Keratinocyte (primary cell): ENCODE results near the gene PXDN. TPM values are rescaled to one million over a fixed set of nuclear protein-coding genes. Genes with fewer than 3 reads are reported as not detected.

Experiments
- DNase-seq: peaks from one replicate; pipeline ENCODE4 v3.0.0-alpha.2; 2011; ENCODE audit warnings: low read depth, missing footprints, low spot score
- FAIRE-seq: peaks from 2 replicates; lab custom pipeline; 2011; peaks lifted over from hg19 to GRCh38; lab: Jason Lieb, UNC
- H2AFZ ChIP-seq: 2 replicates; pipeline ENCODE4 v1.6.0; 2012; ENCODE audit warnings: low read length, control low read depth, inconsistent platforms; ENCODE audit not compliant: control insufficient read depth
- H3K27ac ChIP-seq: 2 replicates; pipeline ENCODE4 v1.5.1; 2011; ENCODE audit warnings: low read length; ENCODE audit not compliant: control insufficient read depth, insufficient read depth
- H3K27me3 ChIP-seq: 3 replicates; pipeline ENCODE4 v1.6.0; 2011; ENCODE audit warnings: low read length; ENCODE audit not compliant: control insufficient read depth, insufficient read depth; ENCODE audit errors: extremely low read depth
- H3K36me3 ChIP-seq, 2 experiments: 2 replicates in 1 of 2; 3 replicates in 1 of 2; pipeline ENCODE4 v1.5.1; 2011; ENCODE audit warnings: low read length in 2 of 2, mild to moderate bottlenecking in 1 of 2; ENCODE audit not compliant: control insufficient read depth in 2 of 2, insufficient read depth in 2 of 2; ENCODE audit errors: extremely low read depth in 1 of 2
- H3K4me1 ChIP-seq: 3 replicates; pipeline ENCODE4 v1.5.1; 2011; ENCODE audit warnings: low read length; ENCODE audit not compliant: control insufficient read depth, insufficient read depth; ENCODE audit errors: extremely low read depth
- H3K4me2 ChIP-seq: 3 replicates; pipeline ENCODE4 v1.6.0; 2011; ENCODE audit warnings: low read depth, low read length; ENCODE audit not compliant: control insufficient read depth, insufficient read depth; ENCODE audit errors: extremely low read depth
- H3K4me3 ChIP-seq, 3 experiments: fragments of 200-600 bp in 1 of 3; sonication (generic) in 1 of 3; 2 replicates in 2 of 3; 3 replicates in 1 of 3; pipeline ENCODE4 v1.5.1; 2011 to 2016; ENCODE audit warnings: low read length in 3 of 3, mild to moderate bottlenecking in 3 of 3, control low read depth in 2 of 3, inconsistent platforms in 1 of 3, low read depth in 1 of 3, mixed read lengths in 1 of 3, mixed run types in 1 of 3, moderate library complexity in 1 of 3; ENCODE audit not compliant: control insufficient read depth in 2 of 3, insufficient read depth in 2 of 3; ENCODE audit errors: extremely low read depth in 1 of 3
- H3K79me2 ChIP-seq: 2 replicates; pipeline ENCODE4 v1.6.0; 2012; ENCODE audit warnings: low read length; ENCODE audit not compliant: control insufficient read depth, insufficient read depth
- H3K9ac ChIP-seq: 3 replicates; pipeline ENCODE4 v1.6.0; 2011; ENCODE audit warnings: low read length; ENCODE audit not compliant: control insufficient read depth, insufficient read depth; ENCODE audit errors: extremely low read depth
- H3K9me1 ChIP-seq: 3 replicates; pipeline ENCODE4 v1.6.0; 2011; ENCODE audit warnings: low read length; ENCODE audit not compliant: control insufficient read depth, insufficient read depth; ENCODE audit errors: extremely low read depth
- H3K9me3 ChIP-seq: 2 replicates; pipeline ENCODE4 v1.5.1; 2012; ENCODE audit warnings: low read depth, low read length; ENCODE audit not compliant: control insufficient read depth
- H4K20me1 ChIP-seq: 3 replicates; pipeline ENCODE4 v1.6.0; 2011; ENCODE audit warnings: low read length; ENCODE audit not compliant: control insufficient read depth, insufficient read depth; ENCODE audit errors: extremely low read depth
- CTCF ChIP-seq, 3 experiments: IDR thresholded peaks in 1 of 3; conservative IDR thresholded peaks in 1 of 3; optimal IDR thresholded peaks in 1 of 3; 2 replicates in 2 of 3; 3 replicates in 1 of 3; pipeline versions ENCODE3 to v1.5.1; 2011; ENCODE audit warnings: low read length in 3 of 3, mild to moderate bottlenecking in 3 of 3, moderate library complexity in 2 of 3, control low read depth in 1 of 3, inconsistent platforms in 1 of 3; ENCODE audit not compliant: insufficient read depth in 2 of 3; ENCODE audit errors: extremely low read depth in 1 of 3
- EZH2 ChIP-seq: IDR thresholded peaks from one replicate; pipeline ENCODE4 v1.6.1; 2012; ENCODE audit warnings: inconsistent platforms, mild to moderate bottlenecking, low read length, moderate library complexity
- dilution Hi-C: fragments of 300-500 bp; cut with MboI; formaldehyde crosslinking; loops from one replicate; pipeline ENCODE4 v1.7.0; 2020; ENCODE audit warnings: low sequenced_read_pairs; ENCODE audit not compliant: extremely low pct_ligation_motif_present
- polyA plus RNA-seq, 5 experiments: library from polyadenylated mRNA; depleted of rRNA in 3 of 5; stranded (reverse) in 3 of 5; stranded (forward) in 1 of 5; unstranded in 1 of 5; fragments of >200 nt; gene quantifications; 1 replicate in 1 of 5; 2 replicates in 3 of 5; 3 replicates in 1 of 5; pipeline versions ENCODE4 v1.2.1 to v1.2.3, GENCODE V29; 2011 to 2012; ENCODE audit warnings: missing spikeins in 2 of 5, low read depth in 1 of 5, low replicate concordance in 1 of 5

Gene PXDN
- polyA plus RNA-seq, 1 donor (not counting 4 experiments of a cell fraction or from before 2014, with no cell fraction given) = 36.7 TPM

- peaks cover 28% of the 10 kb centered on the region for H3K4me1 ChIP-seq
- dilution Hi-C loops = loop anchor here (25.0 kb wide), 1 partner anchor 142 kb away; the partner anchor contains the start of gene PXDN
- FAIRE-seq = peak; percentile 69
Measured at GRCh38 chr2:1595274-1595673, 149.0 kb downstream of the PXDN start.

GRCh38 chr2:1594373-1595171 is 149.7 kb downstream of the PXDN start:
- no peak for FAIRE-seq

More at GRCh38 chr2:1595274-1595673, 149.0 kb downstream of the PXDN start:
- no peak overlapping the region for H3K4me3 ChIP-seq
- no peak for DNase-seq
- no peaks in the 10 kb centered on the region for H3K79me2 ChIP-seq
- no peak overlapping the region for H3K9ac ChIP-seq
- no peak overlapping the region for H2AFZ ChIP-seq
- H3K27me3 ChIP-seq = peaks cover 21% of the 10 kb centered on the region
- no peak overlapping the region for H3K27ac ChIP-seq
- H3K4me2 ChIP-seq = no peak overlapping the region
- TF ChIP-seq EZH2 = no peak
- TF ChIP-seq CTCF (optimal IDR thresholded peaks at IDR 0.05 in 1 of 3, IDR thresholded peaks at IDR 0.05 in 1 of 3, conservative IDR thresholded peaks at IDR 0.05 in 1 of 3; ENCODE audit: extremely low read depth in 1 of 3, insufficient read depth in 2 of 3, low read length in 3 of 3) = no peak
- H3K9me1 ChIP-seq = no peaks in the 10 kb centered on the region
- no peaks in the 10 kb centered on the region for H4K20me1 ChIP-seq
- H3K36me3 ChIP-seq = no peaks in the 10 kb centered on the region
- H3K9me3 ChIP-seq = no peaks in the 10 kb centered on the region

More at GRCh38 chr2:1594373-1595171, 149.7 kb downstream of the PXDN start:
- DNase-seq = no peak
- Histone ChIP-seq H3K27ac (no peak overlapping the region), H3K4me3 (no peak overlapping the region), H3K36me3 (no peaks in the 10 kb centered on the region), H3K27me3 (peaks cover 21% of the 10 kb centered on the region), H3K4me2 (no peak overlapping the region), H3K9me1 (no peaks in the 10 kb centered on the region), H3K79me2 (no peaks in the 10 kb centered on the region), H3K9ac (no peak overlapping the region), H4K20me1 (no peaks in the 10 kb centered on the region), H3K9me3 (no peaks in the 10 kb centered on the region), H3K4me1 (peaks cover 28% of the 10 kb centered on the region), H2AFZ (no peak overlapping the region)
- dilution Hi-C loops = loop anchor here (25.0 kb wide), 1 partner anchor 143 kb away; the partner anchor contains the start of gene PXDN
- TF ChIP-seq EZH2 (no peak), CTCF (optimal IDR thresholded peaks at IDR 0.05 in 1 of 3, IDR thresholded peaks at IDR 0.05 in 1 of 3, conservative IDR thresholded peaks at IDR 0.05 in 1 of 3; ENCODE audit: extremely low read depth in 1 of 3, insufficient read depth in 2 of 3, low read length in 3 of 3) (no peak)
